ENCODE data around the gene RAC3.

DNA sequence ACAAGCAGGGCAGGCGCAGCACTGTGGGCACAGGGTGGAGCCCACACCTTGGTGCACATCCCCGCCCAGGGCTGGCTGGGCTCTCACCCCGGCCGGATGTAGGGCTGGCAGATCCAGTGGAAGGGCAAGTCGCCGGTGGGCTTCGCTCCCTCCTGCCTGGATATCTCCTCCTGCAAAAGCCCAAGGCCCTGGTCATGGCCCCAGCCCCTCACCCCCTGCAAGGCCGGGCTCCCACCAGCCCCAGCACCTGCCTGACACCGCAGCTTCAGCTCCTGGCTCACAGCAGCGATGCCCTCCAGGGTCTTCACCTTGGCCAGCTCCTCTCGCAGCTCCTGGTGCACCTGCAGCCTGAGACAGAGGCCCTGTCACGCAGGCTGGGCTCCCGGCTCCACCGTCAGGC is 29.1 kb downstream of the RAC3 start:
- no peak for TF ChIP-seq EZH2 (IDR thresholded peaks at IDR 0.05; ENCODE audit: insufficient read depth, low read length)
- TF ChIP-seq, protein P1, sequence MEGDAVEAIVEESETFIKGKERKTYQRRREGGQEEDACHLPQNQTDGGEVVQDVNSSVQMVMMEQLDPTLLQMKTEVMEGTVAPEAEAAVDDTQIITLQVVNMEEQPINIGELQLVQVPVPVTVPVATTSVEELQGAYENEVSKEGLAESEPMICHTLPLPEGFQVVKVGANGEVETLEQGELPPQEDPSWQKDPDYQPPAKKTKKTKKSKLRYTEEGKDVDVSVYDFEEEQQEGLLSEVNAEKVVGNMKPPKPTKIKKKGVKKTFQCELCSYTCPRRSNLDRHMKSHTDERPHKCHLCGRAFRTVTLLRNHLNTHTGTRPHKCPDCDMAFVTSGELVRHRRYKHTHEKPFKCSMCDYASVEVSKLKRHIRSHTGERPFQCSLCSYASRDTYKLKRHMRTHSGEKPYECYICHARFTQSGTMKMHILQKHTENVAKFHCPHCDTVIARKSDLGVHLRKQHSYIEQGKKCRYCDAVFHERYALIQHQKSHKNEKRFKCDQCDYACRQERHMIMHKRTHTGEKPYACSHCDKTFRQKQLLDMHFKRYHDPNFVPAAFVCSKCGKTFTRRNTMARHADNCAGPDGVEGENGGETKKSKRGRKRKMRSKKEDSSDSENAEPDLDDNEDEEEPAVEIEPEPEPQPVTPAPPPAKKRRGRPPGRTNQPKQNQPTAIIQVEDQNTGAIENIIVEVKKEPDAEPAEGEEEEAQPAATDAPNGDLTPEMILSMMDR (IDR thresholded peaks at IDR 0.05; ENCODE audit: insufficient read depth, low read depth, low read length): no peak

All from astrocyte (in vitro differentiated cells and primary cell).